Stimulated activated CD4-positive, alpha-beta T cell treated with anti-CD3 and anti-CD28 coated beads, TNF-alpha, amount 100 ng/mL, for 1 hour (primary cell): ENCODE data around the gene ERP29.
"Not testable (repeated sequence)": the region's sequence is repeated elsewhere in the genome, so short reads cannot be mapped to it uniquely, and the experiment has no call there.

Source experiments
- DNase-seq, 3 donors: peaks; one replicate each; pipeline ENCODE4 v3.0.0-alpha.2; 2020; ENCODE audit warnings: low read depth in 3 of 3, low spot score in 1 of 3

The ERP29 gene

DNA sequence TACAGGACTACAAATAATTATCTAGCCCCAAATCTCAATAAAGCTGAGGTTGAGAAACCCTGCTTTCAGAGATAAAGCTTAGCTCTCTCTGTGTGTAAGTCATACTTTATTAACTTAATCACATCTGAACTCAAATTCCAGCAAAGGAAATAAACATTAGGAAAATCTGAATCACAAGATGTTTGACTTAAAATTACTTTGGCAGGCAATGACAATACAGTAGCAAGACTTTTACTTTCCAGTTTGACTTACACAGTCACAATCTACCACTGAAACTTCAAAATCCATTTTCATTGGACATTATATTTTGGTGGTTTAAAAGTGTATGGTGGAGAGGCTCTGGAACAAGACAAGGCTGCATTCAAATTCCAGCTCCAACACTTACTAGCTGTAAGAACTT, 11.7 kb upstream of the ERP29 start:
- no peak for DNase-seq

DNA sequence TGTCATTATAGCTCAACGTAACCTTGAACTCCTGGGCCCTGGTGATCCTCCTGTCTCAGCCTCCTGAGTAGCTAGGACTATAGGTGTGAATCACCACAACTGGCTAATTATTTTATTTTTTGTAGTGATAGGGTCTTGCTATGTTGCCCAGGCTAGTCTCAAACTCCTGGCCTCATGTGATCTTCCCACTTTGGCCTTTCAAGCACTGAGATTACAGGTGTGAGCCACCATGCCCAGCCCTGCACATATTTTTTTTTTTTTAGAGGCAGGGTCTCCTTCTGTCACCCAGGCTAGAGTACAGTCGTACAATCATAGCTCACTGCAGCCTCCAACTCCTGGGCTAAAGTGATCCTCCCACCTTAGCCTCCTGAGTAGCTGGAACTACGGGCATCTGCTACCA, 9.2 kb upstream of the ERP29 start:
- DNase-seq, result no peak

DNA sequence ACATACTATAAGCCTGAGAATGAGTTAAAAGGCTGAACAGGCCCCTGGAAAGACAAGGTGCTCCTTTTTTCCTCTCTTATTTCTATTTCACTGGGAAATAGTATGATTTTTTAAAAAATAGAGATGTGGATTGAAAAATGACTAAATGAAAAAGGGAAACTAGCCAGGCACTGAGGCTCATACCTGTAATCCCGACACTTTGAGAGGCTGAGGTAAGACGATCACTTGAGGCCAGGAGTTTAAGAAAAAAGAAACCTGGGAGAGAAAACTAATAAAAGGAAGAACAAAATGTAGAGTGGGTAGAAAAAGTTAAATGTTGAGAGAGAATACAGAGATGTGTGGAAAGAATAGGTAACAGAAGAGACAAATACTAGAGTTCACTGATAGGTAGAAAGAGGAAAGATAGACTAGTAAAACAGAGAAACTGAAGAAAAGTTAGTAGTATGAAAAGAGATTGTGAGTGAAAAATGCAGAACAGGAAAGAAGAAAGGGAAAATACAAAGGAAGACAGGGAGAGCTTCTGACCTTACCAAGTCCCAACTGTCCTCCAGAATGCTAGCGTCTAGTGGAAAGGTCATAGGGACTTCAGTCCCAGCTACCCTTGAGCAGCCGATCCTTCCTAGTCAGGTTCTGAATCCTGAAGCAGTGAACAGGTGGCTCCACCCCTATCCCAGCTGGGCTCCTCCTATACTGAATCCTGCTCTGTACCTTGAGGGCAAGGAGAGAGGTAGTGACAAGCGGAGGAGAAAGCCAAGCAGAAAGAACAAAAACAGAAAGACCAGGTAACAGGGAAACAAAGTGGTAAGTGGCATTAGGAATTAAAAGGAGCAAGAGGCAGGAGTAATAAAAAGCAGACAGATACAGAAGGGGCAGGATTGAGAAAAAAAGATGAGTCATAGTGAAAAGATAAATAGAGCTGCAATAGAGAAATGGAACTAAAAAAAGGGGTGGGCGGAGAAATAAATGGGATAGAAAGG, 7.5 kb upstream of the ERP29 start:
- DNase-seq, result no peak

DNA sequence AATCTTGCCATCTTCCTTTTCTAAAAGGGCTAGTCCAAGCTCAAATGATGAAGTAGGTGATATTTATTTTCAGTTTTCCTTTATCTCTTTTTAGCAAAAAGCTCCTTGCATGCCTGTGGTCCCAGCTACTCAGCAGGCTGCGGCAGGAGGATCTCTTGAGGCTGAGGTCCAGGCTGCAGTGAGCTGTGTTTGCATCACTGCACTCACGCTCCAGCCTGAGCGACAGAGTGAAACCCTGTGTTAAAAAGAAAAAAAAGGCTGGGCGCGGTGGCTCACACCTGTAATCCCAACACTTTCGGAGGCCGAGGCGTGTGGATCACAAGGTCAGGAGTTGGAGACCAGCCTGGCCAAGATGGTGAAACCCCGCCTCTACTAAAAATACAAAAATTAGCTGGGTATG, 5.3 kb upstream of the ERP29 start:
- no peak for DNase-seq

DNA sequence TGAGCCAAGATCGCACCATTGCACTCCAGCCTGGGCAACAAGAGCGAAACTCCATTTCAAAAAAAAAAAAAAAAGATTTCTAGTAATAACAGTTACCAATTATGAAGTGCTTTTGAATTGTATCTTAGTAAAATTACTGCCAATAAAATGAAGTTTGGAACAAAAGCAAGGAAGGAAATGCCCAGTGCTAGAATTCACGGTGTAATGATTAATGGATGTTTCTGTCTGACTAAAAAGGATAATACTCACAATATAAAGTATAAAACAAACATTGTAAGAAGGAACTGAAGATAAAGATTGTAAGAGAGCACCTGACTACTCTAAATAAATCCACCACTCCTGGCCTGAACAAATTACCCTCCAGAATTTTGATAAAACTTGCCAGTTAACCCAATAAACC, 4.3 kb upstream of the ERP29 start:
- DNase-seq, result no peak

DNA sequence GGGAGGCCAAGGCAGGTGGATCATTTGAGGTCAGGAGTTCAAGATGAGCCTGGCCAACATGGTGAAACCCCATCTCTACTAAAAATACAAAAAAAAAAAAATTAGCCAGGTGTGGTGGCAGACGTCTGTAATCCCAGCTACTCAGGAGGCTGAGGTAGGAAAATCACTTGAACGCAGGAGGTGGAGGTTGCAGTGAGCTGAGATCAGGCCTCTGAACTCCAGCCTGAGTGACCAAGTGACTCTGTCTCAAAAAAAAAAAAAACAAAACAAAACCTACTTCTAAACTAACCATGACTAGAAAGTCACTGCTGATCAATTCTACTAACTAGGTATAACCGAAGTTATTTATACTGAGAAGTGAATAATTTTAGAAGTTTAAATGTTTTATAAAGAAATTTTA, 3.6 kb upstream of the ERP29 start:
- DNase-seq, result not testable (repeated sequence)

DNA sequence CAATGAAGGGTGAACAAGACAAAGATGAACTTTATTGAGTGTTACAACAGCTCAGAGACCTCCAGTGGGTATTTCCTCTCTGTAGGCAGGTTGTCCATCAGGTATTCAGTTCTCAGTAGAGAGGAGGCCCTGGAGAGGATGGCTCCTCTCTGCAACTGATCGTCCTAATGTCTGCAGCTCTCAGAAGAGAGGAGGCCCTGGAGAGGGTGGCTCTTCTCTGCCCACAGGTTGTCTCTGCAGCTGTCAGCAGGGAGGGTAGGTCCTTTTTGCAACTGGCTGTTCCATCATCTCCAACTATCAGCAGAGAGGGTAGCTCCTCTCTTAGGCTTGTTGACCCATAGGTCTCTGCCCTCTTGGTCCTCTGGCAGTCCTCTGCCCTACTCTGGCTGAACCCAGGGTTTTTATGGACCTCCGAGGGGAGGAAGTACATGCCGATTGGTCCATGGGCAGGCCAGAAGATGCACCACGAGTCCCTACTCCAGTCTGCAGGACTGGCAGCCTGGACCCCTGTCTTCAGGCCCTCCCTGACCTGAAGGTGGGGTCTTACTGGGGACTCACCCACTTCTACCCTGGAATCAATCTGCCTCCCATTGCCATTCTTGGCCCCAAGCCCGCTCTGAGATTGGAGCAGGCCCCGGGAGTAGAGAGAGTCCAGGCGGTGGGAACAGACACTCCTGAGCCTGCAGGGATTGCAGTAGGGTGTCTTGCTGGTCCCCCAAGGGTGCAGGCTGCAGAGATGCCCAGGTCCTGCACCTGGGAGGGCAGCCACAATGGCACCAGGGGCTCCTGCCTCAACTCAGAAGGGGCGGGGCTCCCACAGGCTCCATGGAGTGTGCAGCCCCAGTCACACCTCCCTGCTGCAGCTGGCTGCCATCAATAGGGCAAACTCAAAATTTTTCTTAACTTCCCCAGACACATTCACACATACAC, 2.5 kb upstream of the ERP29 start:
- no peak for DNase-seq

DNA sequence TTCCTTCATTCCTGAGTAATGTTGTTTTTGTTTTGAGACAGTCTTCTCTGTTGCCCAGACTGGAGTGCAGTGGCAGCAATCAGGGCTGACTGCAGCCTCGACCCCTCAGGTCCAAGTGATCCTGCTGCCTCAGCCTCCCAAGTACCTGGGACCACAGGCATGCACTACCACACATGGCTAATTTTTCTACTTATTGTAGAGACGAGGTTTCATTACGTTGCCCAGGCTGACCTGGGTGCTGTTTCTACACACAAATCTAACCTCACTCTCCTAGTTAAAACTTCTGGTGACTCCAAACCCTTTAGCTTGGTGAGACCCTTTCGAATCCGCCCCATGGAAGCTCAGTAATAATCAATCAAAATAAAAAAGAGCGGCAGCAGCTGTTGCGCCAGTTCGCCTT, 1.5 kb upstream of the ERP29 start:
- no peak for DNase-seq

DNA sequence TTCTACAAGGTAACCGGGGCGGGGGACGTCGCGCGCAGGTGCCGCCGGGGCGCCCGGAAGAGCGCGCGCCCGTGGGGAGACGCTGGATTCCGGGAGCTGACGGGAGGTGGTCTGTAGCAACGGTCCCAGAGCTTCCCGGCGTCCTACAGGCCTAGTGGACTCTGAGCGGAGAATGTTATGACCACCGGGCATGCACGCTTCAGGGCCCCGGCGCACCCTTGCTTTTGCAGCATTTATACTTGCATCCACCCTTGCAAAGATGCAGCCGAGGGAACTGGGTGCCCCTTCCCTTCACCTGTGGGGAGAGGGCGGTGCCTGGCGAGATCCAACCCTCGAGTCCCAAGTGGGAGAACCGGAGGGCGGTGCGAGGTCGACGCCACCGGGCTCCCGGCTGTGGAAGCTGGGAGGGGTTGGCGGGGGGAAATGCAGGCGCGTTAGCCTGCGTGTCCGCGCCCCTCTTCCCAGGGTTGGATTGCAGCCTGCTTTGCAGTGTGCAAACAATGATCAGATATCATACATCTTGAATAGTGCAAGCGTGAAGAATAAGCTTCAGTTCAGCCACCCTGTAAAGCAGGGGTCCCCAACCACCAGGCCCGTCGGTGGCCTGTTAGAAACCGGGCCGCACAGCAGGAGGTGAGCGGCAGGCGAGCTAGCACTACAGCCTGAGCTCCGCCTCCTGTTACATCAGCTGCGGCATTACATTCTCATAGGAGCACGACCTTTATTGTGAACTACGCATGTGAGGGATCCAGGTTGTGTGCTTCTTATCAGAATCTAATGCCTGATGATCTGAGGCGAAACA, 576 bp downstream of the ERP29 start:
- DNase-seq, result peak; percentile 29 to 49 (median 35)

DNA sequence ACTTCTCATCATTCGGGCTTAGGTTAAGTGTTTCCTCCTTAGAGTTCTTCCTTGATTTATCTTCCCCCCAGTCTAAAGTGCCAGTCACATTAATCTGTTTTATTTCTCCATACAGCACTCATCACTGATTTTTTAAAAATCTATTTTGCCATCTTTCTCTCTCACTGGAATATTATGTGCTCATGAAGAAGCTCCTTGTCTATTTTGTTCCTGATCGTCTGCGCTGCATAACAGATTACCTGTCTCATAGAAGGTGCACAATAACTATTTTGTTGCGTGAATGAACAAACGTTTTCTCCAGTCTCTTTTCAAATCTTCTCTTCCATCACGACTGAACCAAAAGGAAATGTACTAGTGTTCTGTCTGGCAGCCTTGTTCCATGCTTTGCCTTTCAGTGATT, 2.7 kb downstream of the ERP29 start:
- no peak for DNase-seq

DNA sequence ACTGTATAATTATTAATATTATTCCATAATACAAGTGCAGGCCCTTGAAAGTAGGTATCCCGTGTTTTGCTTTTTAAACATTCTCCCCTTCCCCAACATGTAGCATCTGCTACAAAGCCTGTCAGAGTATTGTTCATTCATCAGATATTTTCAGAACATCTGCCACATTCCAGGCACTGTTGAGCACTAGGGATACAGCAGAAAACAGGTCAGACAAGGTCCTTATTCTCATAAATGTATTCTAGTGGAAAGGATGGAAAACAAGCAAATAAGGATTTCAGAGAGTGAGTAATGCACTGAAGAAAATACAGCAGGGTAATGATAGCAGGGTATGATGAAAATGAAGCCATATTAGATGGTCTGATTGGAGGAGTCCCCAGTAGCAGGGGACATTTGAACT, 3.8 kb downstream of the ERP29 start:
- DNase-seq, result no peak

DNA sequence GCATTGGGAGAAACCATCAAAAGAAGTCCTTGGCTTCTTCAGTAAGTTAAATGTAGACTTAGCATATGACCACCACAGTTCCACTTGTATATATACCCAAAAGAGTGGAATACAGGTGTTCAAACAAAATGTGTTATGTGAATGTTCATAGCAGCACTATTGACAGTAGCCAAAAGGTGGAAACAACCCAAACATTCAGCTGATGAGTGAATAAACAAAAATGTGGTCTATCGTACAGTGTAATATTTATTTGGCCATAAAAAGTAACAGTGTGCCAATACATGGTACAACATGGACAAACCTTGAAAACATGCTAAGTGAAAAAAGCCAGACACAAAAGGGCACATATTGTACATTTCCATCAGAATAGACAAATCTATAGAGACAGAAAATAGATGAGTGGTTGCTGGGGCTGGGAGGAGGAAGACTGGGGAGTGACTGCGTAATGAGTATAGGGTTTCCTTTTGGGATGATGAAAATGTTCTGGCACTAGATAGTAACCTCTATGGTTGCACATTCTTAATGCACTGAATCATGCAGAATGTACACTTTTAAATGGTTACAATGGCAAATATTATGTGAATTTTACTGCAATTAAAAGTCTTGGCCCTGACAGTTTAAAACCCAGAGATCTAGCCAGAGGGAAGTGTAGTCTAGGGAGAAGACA, 5.5 kb downstream of the ERP29 start:
- no peak for DNase-seq

DNA sequence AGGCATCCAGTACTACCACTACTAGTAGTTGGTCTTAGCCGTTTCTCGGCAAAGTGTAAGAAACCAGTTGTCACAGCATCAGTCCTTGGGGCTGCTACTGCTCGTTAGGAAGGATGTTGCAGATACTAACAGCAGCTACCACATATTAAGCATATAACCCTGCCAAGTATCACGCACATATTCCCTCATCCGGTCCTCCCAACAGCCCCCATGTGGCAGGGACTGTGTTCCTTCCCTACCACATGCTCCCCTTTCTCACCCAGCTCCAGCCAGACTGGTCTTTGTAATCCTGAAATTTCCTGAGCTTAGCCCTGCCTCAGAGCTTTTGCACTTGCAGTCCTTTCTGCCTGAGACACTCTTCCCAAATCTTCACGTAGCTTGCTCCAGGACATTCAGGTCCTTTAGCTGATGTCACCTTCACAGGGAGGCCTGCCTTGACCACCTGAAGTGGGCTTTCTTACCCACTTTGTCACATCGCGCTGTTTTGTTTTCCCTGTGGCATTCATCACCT, 7.8 kb downstream of the ERP29 start:
- DNase-seq, result no peak

DNA sequence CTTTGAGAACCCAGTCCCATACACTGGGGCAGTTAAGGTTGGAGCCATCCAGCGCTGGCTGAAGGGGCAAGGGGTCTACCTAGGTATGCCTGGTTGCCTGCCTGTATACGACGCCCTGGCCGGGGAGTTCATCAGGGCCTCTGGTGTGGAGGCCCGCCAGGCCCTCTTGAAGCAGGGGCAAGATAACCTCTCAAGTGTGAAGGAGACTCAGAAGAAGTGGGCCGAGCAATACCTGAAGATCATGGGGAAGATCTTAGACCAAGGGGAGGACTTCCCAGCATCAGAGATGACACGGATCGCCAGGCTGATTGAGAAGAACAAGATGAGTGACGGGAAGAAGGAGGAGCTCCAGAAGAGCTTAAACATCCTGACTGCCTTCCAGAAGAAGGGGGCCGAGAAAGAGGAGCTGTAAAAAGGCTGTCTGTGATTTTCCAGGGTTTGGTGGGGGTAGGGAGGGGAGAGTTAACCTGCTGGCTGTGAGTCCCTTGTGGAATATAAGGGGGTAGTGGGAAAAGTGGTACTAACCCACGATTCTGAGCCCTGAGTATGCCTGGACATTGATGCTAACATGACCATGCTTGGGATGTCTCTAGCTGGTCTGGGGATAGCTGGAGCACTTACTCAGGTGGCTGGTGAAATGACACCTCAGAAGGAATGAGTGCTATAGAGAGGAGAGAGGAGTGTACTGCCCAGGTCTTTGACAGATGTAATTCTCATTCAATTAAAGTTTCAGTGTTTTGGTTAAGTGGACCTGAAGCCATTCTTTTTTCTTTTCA, 9.2 kb downstream of the ERP29 start:
- no peak for DNase-seq

DNA sequence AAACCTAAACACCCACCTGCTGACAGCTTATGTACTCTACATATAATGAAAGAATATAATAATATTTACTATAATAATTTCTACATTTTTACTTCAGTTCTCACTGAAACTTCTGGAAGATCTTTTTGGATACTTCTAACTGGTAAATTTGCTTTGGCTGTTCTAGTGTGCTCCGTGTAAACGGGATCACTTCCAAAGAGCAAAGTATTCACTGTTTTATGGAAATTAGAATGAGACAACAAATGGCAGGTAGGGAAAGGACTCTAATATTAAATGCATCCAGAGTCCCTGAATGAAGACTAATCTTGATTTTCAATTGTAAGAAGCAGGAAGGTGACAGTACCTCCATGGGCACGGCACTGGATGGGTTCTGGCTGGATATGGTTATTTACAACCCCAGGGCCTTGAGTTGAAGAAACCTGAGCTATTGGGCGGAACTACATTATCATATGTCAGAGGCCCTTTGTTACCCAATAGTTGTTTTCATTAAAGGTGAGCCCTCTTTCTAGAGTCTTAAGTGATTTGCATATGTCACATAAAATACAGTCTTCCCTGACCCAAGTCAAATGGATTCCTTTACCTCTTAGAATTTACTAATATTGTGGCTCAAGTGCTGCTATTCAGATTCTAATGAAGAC, 10.7 kb downstream of the ERP29 start:
- no peak for DNase-seq

DNA sequence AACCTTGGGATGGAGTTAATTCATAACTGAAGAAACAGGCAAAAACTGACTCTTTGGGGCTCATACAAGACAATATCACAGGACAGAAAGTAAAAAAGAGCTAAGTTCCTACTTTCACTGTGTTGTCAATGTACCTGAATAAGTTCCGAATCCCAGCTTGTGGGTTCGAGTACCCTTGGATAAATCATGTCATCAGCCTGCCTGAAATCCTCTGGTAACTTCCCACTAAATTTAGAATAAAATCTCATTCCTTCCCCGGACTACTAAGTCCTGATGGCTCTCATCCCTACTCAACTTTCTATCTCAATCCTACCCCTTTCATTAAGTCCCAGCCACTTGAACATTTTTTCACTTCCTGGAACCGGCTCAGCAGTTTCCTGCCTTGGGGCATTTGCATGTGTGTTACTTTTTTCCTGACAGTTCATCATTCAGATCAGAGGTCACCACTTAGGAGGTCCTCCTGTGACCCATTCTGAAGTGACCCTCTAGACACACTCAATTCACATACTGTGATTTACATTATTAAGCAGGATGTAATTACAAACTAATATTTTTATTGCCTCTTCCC, 12.7 kb downstream of the ERP29 start:
- no peak for DNase-seq

DNA sequence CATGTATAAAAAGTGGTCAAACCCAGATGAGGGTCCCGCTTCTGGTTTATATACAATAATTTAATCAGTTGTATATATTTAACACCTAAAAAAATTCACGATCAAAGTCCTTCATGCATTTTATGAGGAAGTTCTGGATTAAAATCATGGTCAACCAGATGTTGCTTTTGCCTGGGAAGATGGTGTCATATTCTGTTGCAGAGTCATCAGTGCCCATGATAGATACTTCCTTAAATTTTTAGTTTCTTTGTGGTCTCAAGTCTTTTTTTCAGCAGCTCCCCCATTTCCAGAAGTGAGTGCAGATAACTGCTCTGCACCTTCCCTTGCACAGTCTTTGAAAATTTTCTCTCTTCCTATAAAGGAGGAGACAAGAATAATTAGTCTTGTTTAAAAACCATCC, 16.1 kb downstream of the ERP29 start:
- no peak for DNase-seq

DNA sequence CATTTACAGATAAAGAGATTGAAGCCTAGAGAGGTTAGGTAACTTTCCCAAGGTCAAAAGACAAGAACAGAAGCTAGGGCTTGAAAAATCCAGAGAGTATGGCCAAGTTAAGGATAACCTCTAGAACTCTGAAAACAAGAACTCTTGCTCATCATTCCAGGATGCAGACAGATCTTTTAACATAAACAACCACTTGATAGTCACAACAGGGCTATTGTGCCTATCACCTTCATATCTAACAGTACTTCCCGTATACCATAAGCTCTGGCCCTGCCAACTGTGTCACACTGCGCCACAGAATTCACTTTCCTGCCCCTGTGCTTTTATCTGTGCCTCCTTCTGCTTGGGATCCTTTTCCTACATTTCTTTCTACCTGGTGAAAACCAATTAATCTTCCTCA, 18.2 kb downstream of the ERP29 start:
- DNase-seq, result no peak

DNA sequence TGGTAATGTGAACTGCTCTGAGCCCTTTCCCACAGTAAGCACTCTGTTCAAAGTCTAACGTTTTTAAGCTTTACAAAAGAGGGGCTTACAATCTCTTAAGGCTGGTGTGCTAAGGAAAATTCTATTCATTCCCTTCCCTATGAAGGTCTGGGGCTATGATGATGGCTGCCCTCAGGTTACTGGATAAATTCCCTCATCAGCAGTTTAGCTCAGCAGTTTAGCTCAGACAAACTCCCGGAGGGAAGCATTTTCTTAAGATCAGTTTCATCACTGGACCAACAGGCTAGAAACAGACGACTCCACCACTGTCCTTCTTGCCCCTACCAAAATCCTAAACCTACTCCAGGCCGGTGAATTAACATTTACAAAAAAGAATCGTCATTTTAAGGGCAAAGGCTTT, 19.1 kb downstream of the ERP29 start:
- no peak for DNase-seq
